Hepatocyte (in vitro differentiated cells): Measurements from ENCODE around the gene GRM6. TPM values are rescaled to one million over a fixed set of nuclear protein-coding genes. Genes with fewer than 3 reads are reported as not detected.

Experiments used
- DNase-seq: peaks from one replicate; pipeline ENCODE4 v3.0.0-alpha.2; 2016; ENCODE audit warnings: low spot score
- H2AFZ ChIP-seq: fragments of 200-600 bp; sonication (generic); 2 replicates; pipeline ENCODE4 v1.6.0; 2016; ENCODE audit warnings: antibody characterized with exemption, mild to moderate bottlenecking
- H3K27ac ChIP-seq: fragments of 200-600 bp; sonication (generic); 2 replicates; pipeline ENCODE4 v1.5.1; 2016; ENCODE audit warnings: mild to moderate bottlenecking
- H3K27me3 ChIP-seq: fragments of 200-600 bp; sonication (generic); 2 replicates; pipeline ENCODE4 v1.6.1; 2016
- H3K36me3 ChIP-seq: fragments of 200-600 bp; sonication (generic); replicated peaks from 2 replicates; pipeline ENCODE4 v1.5.1; 2016; ENCODE audit warnings: low read depth; ENCODE audit not compliant: insufficient read depth
- H3K4me1 ChIP-seq: fragments of 200-600 bp; sonication (generic); 2 replicates; pipeline ENCODE4 v1.5.1; 2016; ENCODE audit warnings: mild to moderate bottlenecking, moderate library complexity; ENCODE audit not compliant: insufficient read depth
- H3K4me2 ChIP-seq: fragments of 200-600 bp; sonication (generic); 2 replicates; pipeline ENCODE4 v1.6.0; 2016
- H3K4me3 ChIP-seq: fragments of 200-600 bp; sonication (generic); 2 replicates; pipeline ENCODE4 v1.5.1; 2016; ENCODE audit warnings: mild to moderate bottlenecking
- H3K79me2 ChIP-seq: fragments of 200-600 bp; sonication (generic); 2 replicates; pipeline ENCODE4 v1.6.0; 2017; ENCODE audit warnings: mild to moderate bottlenecking
- H3K9me2 ChIP-seq: fragments of 200-600 bp; sonication (generic); replicated peaks from 2 replicates; pipeline ENCODE4 v1.6.0; 2017; ENCODE audit warnings: mild to moderate bottlenecking; ENCODE audit not compliant: insufficient read depth
- H3K9me3 ChIP-seq: fragments of 200-600 bp; sonication (generic); 2 replicates; pipeline ENCODE4 v1.5.1; 2016; ENCODE audit warnings: low read depth, mild to moderate bottlenecking
- H4K20me1 ChIP-seq: fragments of 200-600 bp; sonication (generic); 2 replicates; pipeline ENCODE4 v1.6.0; 2016; ENCODE audit warnings: mild to moderate bottlenecking; ENCODE audit not compliant: insufficient read depth, poor library complexity, severe bottlenecking
- CTCF ChIP-seq: fragments of 200-600 bp; sonication (generic); IDR thresholded peaks from 2 replicates; pipeline ENCODE4 v1.5.1; 2016; ENCODE audit warnings: antibody characterized with exemption, mild to moderate bottlenecking; ENCODE audit not compliant: poor library complexity
- EZH2 ChIP-seq: fragments of 200-600 bp; sonication (generic); IDR thresholded peaks from 2 replicates; pipeline ENCODE4 v1.6.1; 2016; ENCODE audit warnings: antibody characterized with exemption, mild to moderate bottlenecking, borderline replicate concordance
- EZH2phosphoT487 ChIP-seq: fragments of 200-600 bp; sonication (generic); IDR thresholded peaks from one replicate; pipeline ENCODE4 v1.6.1; 2018; ENCODE audit warnings: antibody characterized with exemption, mild to moderate bottlenecking, low read depth, moderate library complexity; ENCODE audit not compliant: unreplicated experiment, severe bottlenecking
- WGBS: methylation state at CpG from one replicate; pipeline ENCODE4 v1.1.6; 2016; ENCODE audit warnings: low lambda C conversion rate; ENCODE audit errors: missing lambda C conversion rate; 5-methylcytosine and 5-hydroxymethylcytosine counted together
- polyA plus RNA-seq: library from polyadenylated mRNA; unstranded; fragments of >200 nt; fragmentation: Nextera tagmentation; extraction: Ambion mirVana; gene quantifications from 2 replicates; pipeline ENCODE4 v1.2.1, GENCODE V29; 2016
- total RNA-seq: library from RNA; depleted of rRNA; stranded (reverse); fragments of >200 nt; gene quantifications from 2 replicates; pipeline ENCODE4 v1.2.3, GENCODE V29; 2014

The GRM6 gene
- total and polyA plus RNA-seq, 2 experiments from 2014 or later = not detected

GRCh38 chr5:178993955-178994579 lies 1.1 kb downstream of the GRM6 start:
- Histone ChIP-seq H3K27me3 (peaks cover 35% of the 10 kb centered on the region), H3K4me1 (no peaks in the 10 kb centered on the region), H3K27ac (no peak overlapping the region), H3K4me3 (no peak overlapping the region), H2AFZ (no peak overlapping the region), H4K20me1 (no peaks in the 10 kb centered on the region), H3K9me3 (no peaks in the 10 kb centered on the region), H3K9me2 (no peaks in the 10 kb centered on the region), H3K79me2 (no peaks in the 10 kb centered on the region), H3K36me3 (no peaks in the 10 kb centered on the region), H3K4me2 (peak overlapping the region; percentile 65)
- no peak for DNase-seq
- WGBS = 62% methylated on average over 26 of the region's 53 CpGs
- TF ChIP-seq CTCF = no peak
- no peak for TF ChIP-seq EZH2
- no peak for TF ChIP-seq EZH2phosphoT487

DNA sequence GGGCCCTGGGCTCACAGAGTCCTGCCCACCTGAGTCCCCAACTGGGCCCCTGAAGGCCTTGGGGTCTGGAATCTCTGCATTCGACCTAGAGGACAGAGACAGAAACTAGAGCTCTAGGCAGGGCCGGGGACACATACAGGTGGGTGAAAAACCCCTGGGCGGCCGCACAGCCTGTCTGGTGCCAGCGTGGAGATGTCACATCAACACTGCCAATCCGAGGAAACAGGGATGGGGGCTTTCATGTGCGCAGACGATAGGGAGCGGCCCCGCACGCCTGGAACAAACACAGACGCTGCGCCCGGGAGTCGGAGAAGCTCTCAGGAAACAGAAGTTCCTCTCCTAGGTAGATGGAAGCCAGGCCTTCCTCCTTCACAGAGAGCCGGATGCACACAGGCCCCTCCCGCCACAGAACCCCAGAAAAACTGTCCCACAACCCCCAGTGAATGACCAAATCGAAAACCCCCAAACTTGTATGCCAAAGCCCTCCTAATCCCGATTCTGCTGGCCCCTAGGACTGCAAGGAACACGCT lies 1.8 kb downstream of the GRM6 start:
- Histone ChIP-seq H3K27me3 (peaks cover 35% of the 10 kb centered on the region), H3K79me2 (no peaks in the 10 kb centered on the region), H4K20me1 (no peaks in the 10 kb centered on the region), H3K4me3 (no peak overlapping the region), H3K27ac (no peak overlapping the region), H3K9me2 (no peaks in the 10 kb centered on the region), H2AFZ (no peak overlapping the region), H3K9me3 (no peaks in the 10 kb centered on the region), H3K4me2 (no peak overlapping the region), H3K4me1 (no peaks in the 10 kb centered on the region), H3K36me3 (no peaks in the 10 kb centered on the region)
- TF ChIP-seq EZH2phosphoT487 (no peak), CTCF (no peak), EZH2 (no peak)
- no peak for DNase-seq
- WGBS = 86% methylated on average over 20 of the region's 20 CpGs

DNA sequence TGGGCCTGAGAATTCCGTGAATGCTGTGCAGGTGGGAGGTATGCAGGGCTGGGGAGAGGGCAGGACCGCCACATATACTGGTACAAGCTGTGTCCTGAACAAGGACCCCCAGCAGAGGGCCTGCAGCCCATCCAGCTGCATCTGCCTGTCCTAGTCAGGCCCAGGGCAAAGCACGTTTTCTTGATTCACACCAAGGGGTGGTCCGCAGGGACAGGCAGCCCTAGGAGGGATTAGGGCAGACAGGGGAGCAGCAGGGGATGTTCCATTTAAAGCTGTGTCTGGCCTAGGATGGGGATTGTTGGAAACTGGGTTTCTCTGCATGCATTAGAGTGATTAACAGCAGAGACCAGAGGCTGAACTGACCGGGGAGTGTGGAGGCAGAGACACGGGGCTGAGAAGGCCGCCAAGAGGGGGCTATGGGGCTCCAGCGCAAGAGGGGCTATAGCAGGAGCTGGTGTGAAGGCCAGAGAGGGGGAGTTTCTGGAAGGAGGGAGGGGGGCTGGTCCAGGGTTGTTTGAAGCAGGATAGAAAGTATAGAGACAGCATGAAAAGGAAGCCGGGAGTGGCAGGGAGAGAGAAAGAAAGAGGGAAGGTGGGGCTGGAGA lies 2.7 kb downstream of the GRM6 start:
- Histone ChIP-seq H3K4me2 (no peak overlapping the region), H3K9me3 (no peaks in the 10 kb centered on the region), H3K36me3 (no peaks in the 10 kb centered on the region), H3K27me3 (peaks cover 35% of the 10 kb centered on the region), H4K20me1 (no peaks in the 10 kb centered on the region), H3K79me2 (no peaks in the 10 kb centered on the region), H3K9me2 (no peaks in the 10 kb centered on the region), H2AFZ (no peak overlapping the region), H3K4me1 (no peaks in the 10 kb centered on the region), H3K27ac (no peak overlapping the region), H3K4me3 (no peak overlapping the region)
- DNase-seq = no peak
- no peak for TF ChIP-seq EZH2
- TF ChIP-seq EZH2phosphoT487 = no peak
- no peak for TF ChIP-seq CTCF
- WGBS = 73% methylated on average over 9 of the region's 9 CpGs
